Progenitor cell of endocrine pancreas (in vitro differentiated cells): ENCODE data around the gene CSF1R. TPM values are rescaled to one million over a fixed set of nuclear protein-coding genes. Genes with fewer than 3 reads are reported as not detected.

ENCODE experiments used
- DNase-seq: peaks from one replicate; pipeline ENCODE4 v3.0.0; 2021; ENCODE audit warnings: low spot score; ENCODE audit not compliant: unreplicated experiment
- H3K27ac Mint-ChIP-seq: 2 replicates; pipeline ENCODE4 v1.8.0; 2021; ENCODE audit warnings: mild to moderate bottlenecking, moderate library complexity, mixed read lengths
- H3K27me3 Mint-ChIP-seq: 2 replicates; pipeline ENCODE4 v1.8.0; 2021; ENCODE audit warnings: mixed read lengths
- H3K36me3 Mint-ChIP-seq: 2 replicates; pipeline ENCODE4 v1.8.0; 2022; ENCODE audit warnings: mixed read lengths; ENCODE audit not compliant: insufficient read depth
- H3K4me1 Mint-ChIP-seq: 2 replicates; pipeline ENCODE4 v1.8.0; 2021; ENCODE audit warnings: low read depth, mixed read lengths
- H3K4me3 Mint-ChIP-seq: 2 replicates; pipeline ENCODE4 v1.8.0; 2021; ENCODE audit warnings: low read depth, mild to moderate bottlenecking, moderate library complexity, mixed read lengths
- H3K9me3 Mint-ChIP-seq: 2 replicates; pipeline ENCODE4 v1.8.0; 2021; ENCODE audit warnings: low read depth, mixed read lengths
- total RNA-seq: library from RNA; stranded (reverse); gene quantifications from 2 replicates; pipeline ENCODE4 v1.2.1, GENCODE V29; 2021
- TF ChIP-seq, protein P1 (sequence below): fragments of 200-600 bp; sonication (generic); IDR thresholded peaks from one replicate; pipeline ENCODE4 v1.5.0; 2021; ENCODE audit warnings: antibody characterized with exemption, mild to moderate bottlenecking; ENCODE audit not compliant: unreplicated experiment

The CSF1R gene
- total RNA-seq, 1 donor from 2014 or later, result not detected

DNA sequence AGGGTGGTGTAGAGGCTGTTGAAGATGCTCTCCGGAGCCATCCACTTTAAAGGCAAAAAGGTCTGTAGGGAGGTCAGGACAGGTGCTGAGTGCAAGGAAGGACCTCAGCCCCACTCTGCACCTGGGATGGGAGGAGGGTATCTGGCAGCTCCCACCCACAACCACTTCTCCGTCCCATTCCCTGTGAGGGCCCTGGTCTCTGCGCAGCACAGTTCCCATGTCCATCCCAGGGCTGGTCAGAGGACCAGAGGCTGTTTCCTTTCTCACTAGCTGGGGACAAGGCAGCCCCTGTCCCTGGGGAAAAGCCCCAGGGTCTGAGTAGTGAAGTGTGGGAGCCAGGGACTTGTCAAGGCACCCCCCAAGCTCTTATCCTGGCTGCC, 33.7 kb upstream of the CSF1R start:
- DNase-seq, result no peak
- H3K4me1 Mint-ChIP-seq, result peaks cover 3% of the 10 kb centered on the region
- H3K36me3 Mint-ChIP-seq, result no peaks in the 10 kb centered on the region
- no peak overlapping the region for H3K27ac Mint-ChIP-seq
- H3K27me3 Mint-ChIP-seq, result peaks cover 21% of the 10 kb centered on the region
- TF ChIP-seq, protein P1, sequence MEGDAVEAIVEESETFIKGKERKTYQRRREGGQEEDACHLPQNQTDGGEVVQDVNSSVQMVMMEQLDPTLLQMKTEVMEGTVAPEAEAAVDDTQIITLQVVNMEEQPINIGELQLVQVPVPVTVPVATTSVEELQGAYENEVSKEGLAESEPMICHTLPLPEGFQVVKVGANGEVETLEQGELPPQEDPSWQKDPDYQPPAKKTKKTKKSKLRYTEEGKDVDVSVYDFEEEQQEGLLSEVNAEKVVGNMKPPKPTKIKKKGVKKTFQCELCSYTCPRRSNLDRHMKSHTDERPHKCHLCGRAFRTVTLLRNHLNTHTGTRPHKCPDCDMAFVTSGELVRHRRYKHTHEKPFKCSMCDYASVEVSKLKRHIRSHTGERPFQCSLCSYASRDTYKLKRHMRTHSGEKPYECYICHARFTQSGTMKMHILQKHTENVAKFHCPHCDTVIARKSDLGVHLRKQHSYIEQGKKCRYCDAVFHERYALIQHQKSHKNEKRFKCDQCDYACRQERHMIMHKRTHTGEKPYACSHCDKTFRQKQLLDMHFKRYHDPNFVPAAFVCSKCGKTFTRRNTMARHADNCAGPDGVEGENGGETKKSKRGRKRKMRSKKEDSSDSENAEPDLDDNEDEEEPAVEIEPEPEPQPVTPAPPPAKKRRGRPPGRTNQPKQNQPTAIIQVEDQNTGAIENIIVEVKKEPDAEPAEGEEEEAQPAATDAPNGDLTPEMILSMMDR, result no peak
- H3K9me3 Mint-ChIP-seq, result no peaks in the 10 kb centered on the region
- H3K4me3 Mint-ChIP-seq, result no peak overlapping the region

DNA sequence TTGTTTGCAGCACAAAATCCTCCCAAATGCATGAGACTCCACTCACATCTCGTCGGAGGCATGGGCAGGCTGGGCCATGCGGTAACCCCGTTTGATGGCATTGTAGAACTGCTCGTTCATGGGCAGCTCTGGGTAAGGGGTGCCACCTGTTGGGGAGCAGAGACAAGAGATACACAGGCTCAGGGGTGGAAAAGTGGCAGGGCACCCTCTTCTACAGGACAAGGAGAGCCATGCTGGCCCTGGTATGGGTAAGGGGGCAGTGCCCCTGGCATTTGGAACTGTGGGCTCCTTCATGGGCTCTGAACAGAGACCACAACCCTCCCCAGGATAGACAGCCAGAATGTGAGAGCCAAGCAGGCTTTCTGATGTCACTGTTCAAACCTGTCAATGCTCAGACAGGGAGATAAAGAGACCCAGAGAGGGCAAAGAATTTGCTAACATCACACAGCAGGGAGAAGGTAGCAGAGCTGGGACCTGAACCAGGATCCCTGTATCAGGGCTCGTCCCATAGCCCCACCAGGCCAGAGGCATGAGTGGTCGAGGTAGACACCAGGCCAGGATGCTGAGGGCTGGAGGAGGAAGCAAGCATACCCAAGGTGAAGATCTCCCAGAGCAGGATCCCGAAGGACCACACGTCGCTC, 33.2 kb upstream of the CSF1R start:
- H3K27me3 Mint-ChIP-seq, result peaks cover 18% of the 10 kb centered on the region

DNA sequence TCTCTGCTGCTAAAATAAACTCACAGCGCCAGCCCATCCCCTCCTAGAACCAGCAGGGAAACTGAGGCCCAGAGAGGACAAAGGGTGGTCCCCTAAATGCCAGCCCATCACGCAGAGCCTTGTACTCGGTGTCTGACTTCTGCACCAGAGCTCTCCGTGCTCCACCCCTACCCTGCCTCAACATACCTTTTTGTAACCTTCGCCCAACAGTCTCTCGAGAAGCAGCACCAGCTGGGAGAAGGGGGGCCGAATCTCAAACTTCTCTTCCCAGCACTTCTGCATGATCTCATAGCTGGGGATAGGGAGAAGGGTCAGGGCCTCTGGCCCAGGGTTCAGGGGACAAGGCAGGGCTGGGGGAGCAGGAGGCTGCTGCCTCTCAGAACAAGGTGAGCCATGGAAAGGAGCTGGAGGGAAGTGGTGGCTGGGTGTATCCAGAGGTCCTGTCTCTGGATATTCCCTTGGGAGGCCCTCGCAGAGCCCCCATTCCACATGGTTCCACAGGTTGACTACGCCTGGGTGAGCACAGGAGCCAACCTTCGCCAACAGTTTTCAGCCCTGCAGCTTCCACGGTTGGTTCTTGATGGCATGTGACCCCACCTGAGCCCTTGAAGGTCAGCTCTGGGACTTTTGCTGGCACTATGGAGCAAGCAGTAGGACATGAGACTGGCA, 32.3 kb upstream of the CSF1R start:
- H3K4me1 Mint-ChIP-seq, result peaks cover 2% of the 10 kb centered on the region
- H3K27me3 Mint-ChIP-seq, result peaks cover 18% of the 10 kb centered on the region
- TF ChIP-seq, protein P1, result no peak
- no peaks in the 10 kb centered on the region for H3K9me3 Mint-ChIP-seq
- no peak overlapping the region for H3K27ac Mint-ChIP-seq
- no peak overlapping the region for H3K4me3 Mint-ChIP-seq
- no peak for DNase-seq
- no peaks in the 10 kb centered on the region for H3K36me3 Mint-ChIP-seq

More for the DNA sequence above, 33.2 kb upstream of the CSF1R start:
- Mint-ChIP-seq H3K4me1 (peaks cover 2% of the 10 kb centered on the region), H3K27ac (no peak overlapping the region), H3K4me3 (no peak overlapping the region), H3K36me3 (no peaks in the 10 kb centered on the region), H3K9me3 (no peaks in the 10 kb centered on the region)
- TF ChIP-seq, protein P1, result no peak
- DNase-seq, result no peak

DNA sequence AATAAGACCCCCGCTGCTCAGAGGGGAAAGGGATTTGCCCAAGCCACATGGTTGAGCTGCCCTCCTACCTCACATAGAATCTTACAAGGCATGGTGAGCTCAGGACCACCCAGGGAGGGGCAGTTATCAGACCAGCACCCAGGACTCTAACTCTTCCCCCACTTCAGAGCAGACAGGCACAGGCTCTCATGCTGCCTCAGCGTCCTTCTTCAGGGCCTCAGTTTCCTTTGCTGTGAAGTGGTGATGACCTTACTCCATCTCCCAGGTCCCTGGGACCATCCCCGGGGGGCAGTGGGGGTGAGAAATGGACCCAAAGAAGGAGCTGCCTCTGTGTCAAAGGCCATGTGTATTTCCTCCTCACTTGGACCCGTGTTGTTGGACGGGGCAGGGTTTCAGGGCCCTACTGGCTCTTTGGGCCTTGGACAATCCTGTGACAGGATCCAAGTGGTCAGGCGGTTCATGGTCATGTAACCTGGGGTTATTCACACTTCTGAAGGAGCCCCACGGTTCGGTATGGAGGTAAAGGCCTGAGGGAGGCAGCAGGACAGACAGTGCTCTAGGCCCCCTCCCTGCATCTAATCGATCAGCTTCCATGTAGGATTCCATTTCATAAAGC, 31.7 kb upstream of the CSF1R start:
- no peak overlapping the region for H3K4me3 Mint-ChIP-seq
- H3K9me3 Mint-ChIP-seq, result no peaks in the 10 kb centered on the region
- H3K4me1 Mint-ChIP-seq, result peaks cover 2% of the 10 kb centered on the region
- no peaks in the 10 kb centered on the region for H3K36me3 Mint-ChIP-seq
- DNase-seq, result no peak
- TF ChIP-seq, protein P1, result no peak
- H3K27ac Mint-ChIP-seq, result no peak overlapping the region
- H3K27me3 Mint-ChIP-seq, result peaks cover 21% of the 10 kb centered on the region

DNA sequence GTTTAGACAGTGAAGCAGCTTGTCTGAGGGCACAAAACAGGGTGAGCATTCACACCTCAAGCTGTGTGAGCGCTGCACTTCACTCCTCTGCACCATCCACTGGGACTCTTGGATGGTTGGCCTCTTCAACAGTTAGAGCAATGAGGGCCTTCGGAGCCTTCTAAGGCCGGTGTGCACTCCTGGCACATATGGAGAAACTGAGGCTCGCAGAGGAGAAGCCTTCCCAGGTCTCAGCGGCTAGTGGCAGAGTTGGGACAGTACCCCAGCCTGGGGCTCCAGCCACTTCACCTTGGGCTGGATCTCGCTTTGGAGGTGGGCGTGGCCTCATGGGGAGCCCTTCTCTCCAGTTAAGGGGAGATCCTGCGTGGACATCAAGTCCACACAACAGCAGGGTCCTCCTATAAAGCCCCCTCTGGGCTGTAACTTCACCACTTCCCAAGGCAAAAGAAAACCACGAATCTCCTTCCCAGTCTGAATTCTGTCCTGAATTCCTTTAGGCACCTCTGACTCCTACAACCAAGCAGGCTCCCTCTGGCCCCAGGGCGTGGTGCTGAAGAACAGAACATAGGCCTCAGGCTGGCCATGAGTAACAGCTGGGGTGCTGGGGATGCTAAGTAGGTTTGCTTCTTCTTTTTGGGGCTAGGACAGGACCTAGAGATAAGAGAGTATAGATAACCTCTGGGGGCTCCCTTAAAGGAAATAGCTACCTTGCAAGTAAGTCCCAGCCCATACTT, 30.5 kb upstream of the CSF1R start:
- no peaks in the 10 kb centered on the region for H3K9me3 Mint-ChIP-seq
- no peak overlapping the region for H3K4me3 Mint-ChIP-seq
- no peak overlapping the region for H3K27ac Mint-ChIP-seq
- no peak for DNase-seq
- H3K27me3 Mint-ChIP-seq, result peaks cover 18% of the 10 kb centered on the region
- no peaks in the 10 kb centered on the region for H3K36me3 Mint-ChIP-seq
- H3K4me1 Mint-ChIP-seq, result peaks cover 4% of the 10 kb centered on the region
- TF ChIP-seq, protein P1, result no peak
